A549 (cell line): ENCODE measurements around the gene RNU6-9. TPM values are rescaled to one million over a fixed set of nuclear protein-coding genes. Genes with fewer than 3 reads are reported as not detected.

Experiments used
- ATAC-seq, 2 experiments: fragments of 200-7000 bp in 1 of 2; fragments of >200 bp in 1 of 2; cut with Nextera tagmentation in 1 of 2; cut with Tn5 transposase in 1 of 2; 3 replicates each; pipeline versions ENCODE4 v1.8.0 to v1.9.1; 2018 to 2020; ENCODE audit warnings: mild to moderate bottlenecking in 1 of 2, moderate library complexity in 1 of 2
- CTCF ChIA-PET: fragments of 300-600 bp; sonication (Branson Sonifier 250); formaldehyde crosslinking; extraction: SDS; loops from one replicate; lab custom pipeline; 2021; ENCODE audit warnings: antibody characterized with exemption, inconsistent platforms; lab: Yijun Ruan, JAX
- POLR2A ChIA-PET: fragments of 350-600 bp; formaldehyde crosslinking; extraction: SDS; loops from one replicate; lab custom pipeline; 2021; ENCODE audit warnings: antibody characterized with exemption, inconsistent platforms; lab: Yijun Ruan, JAX
- DNase-seq, 2 experiments: peaks; one replicate each; pipeline versions ENCODE4 v3.0.0 to v3.0.0-alpha.2; 2011 to 2016; ENCODE audit warnings: low read depth in 1 of 2, low spot score in 1 of 2
- FAIRE-seq: peaks from 2 replicates; lab custom pipeline; 2011; peaks lifted over from hg19 to GRCh38; lab: Jason Lieb, UNC
- H3K27ac ChIP-seq, 2 experiments: fragments of >200 bp; sonication (Bioruptor Twin); formaldehyde crosslinking; 3 replicates each; pipeline ENCODE4 v1.5.1; 2016 to 2017
- H3K4me1 ChIP-seq: fragments of >200 bp; sonication (Bioruptor Twin); formaldehyde crosslinking; 3 replicates; pipeline ENCODE4 v1.6.1; 2016
- H3K4me2 ChIP-seq: fragments of >200 bp; sonication (Bioruptor Twin); formaldehyde crosslinking; 3 replicates; pipeline ENCODE4 v1.6.1; 2016
- H3K4me3 ChIP-seq: fragments of >200 bp; sonication (Bioruptor Twin); formaldehyde crosslinking; 3 replicates; pipeline ENCODE4 v1.5.1; 2016
- H3K9me3 ChIP-seq: fragments of >200 bp; sonication (Bioruptor Twin); formaldehyde crosslinking; 3 replicates; pipeline ENCODE4 v1.6.1; 2016
- CHD4 ChIP-seq: fragments of 200-600 bp; sonication (generic); IDR thresholded peaks from 2 replicates; pipeline ENCODE4 v1.6.1; 2016; ENCODE audit warnings: antibody characterized with exemption, mild to moderate bottlenecking, borderline replicate concordance
- E2F6 ChIP-seq: IDR thresholded peaks from 2 replicates; pipeline ENCODE4 v1.6.1; 2012; ENCODE audit warnings: low read depth, borderline replicate concordance
- FOSB ChIP-seq: fragments of 250-450 bp; sonication (Bioruptor Pico); IDR thresholded peaks from 2 replicates; pipeline ENCODE4 v1.5.0; 2020; ENCODE audit warnings: mild to moderate bottlenecking, moderate library complexity
- FOXS1 ChIP-seq: fragments of 250-450 bp; sonication (Bioruptor Pico); IDR thresholded peaks from 2 replicates; pipeline ENCODE4 v1.5.0; 2020; ENCODE audit warnings: mild to moderate bottlenecking, moderate library complexity
- GATA3 ChIP-seq: IDR thresholded peaks from 2 replicates; pipeline ENCODE4 v1.6.1; 2012; ENCODE audit warnings: borderline replicate concordance
- HDAC2 ChIP-seq: fragments of 200-600 bp; sonication (generic); IDR thresholded peaks from 2 replicates; pipeline ENCODE4 v1.6.1; 2016
- HMGXB4 ChIP-seq: fragments of 250-450 bp; sonication (Bioruptor Pico); IDR thresholded peaks from 2 replicates; pipeline ENCODE4 v1.5.0; 2021; ENCODE audit warnings: mild to moderate bottlenecking, moderate library complexity, borderline replicate concordance
- MAZ ChIP-seq: fragments of 150-350 bp; IDR thresholded peaks from 2 replicates; pipeline ENCODE4 v1.6.1; 2014; ENCODE audit warnings: antibody characterized with exemption, low read depth, low read length, borderline replicate concordance
- MYC ChIP-seq: IDR thresholded peaks from 2 replicates; pipeline ENCODE4 v1.6.1; 2012; ENCODE audit warnings: mild to moderate bottlenecking, inconsistent platforms, low read length, improper control_type of control experiment, borderline replicate concordance
- POLR2A ChIP-seq: IDR thresholded peaks from 2 replicates; pipeline ENCODE4 v1.6.1; 2012; ENCODE audit warnings: mild to moderate bottlenecking, low read length
- REST ChIP-seq: fragments of 200-600 bp; sonication (generic); IDR thresholded peaks from 2 replicates; pipeline ENCODE4 v1.6.1; 2016; ENCODE audit warnings: antibody characterized with exemption, mild to moderate bottlenecking, moderate library complexity
- SREBF2 ChIP-seq: fragments of 450-650 bp; IDR thresholded peaks from 2 replicates; pipeline ENCODE4 v1.6.1; 2014; ENCODE audit warnings: mild to moderate bottlenecking, moderate library complexity
- WGBS: methylation state at CpG from one replicate; pipeline ENCODE4 v1.1.6; 2017; ENCODE audit errors: missing lambda C conversion rate; 5-methylcytosine and 5-hydroxymethylcytosine counted together
- polyA plus RNA-seq, 4 experiments: library from polyadenylated mRNA; depleted of rRNA in 3 of 4; stranded (reverse); fragments of >200 nt; fragmentation: RNase III in 1 of 4; extraction: RNeasy Plus Mini Kit Qiagen cat#74134 plus additional on column Dnase treatment in 1 of 4; gene quantifications; 2 replicates in 3 of 4; 3 replicates in 1 of 4; pipeline ENCODE4 v1.2.3, GENCODE V29; 2011 to 2017
- TF ChIP-seq, protein P1 (sequence below): fragments of >200 bp; sonication (Bioruptor Twin); formaldehyde crosslinking; IDR thresholded peaks from 3 replicates; pipeline ENCODE4 v1.5.1; 2016
- TF ChIP-seq, protein P2 (sequence below): IDR thresholded peaks from 2 replicates; pipeline ENCODE4 v1.6.1; 2012
- TF ChIP-seq, protein P3 (sequence below): IDR thresholded peaks from 2 replicates; pipeline ENCODE4 v1.6.1; 2012

The RNU6-9 gene
- polyA plus RNA-seq, 2 of the 4 experiments (the other 2 are of a cell fraction): not detected

GRCh38 chr19:844546-844971 is 48.7 kb upstream of the RNU6-9 start:
- no peak for FAIRE-seq
- Histone ChIP-seq H3K4me2 (peak overlapping the region; percentile 99), H3K4me1 (peaks cover 9% of the 10 kb centered on the region; the same call in 1 of the 3 replicates), H3K9me3 (no peaks in the 10 kb centered on the region), H3K4me3 (peak overlapping the region; percentile 47; the same call in 1 of the 3 replicates), H3K27ac (peak overlapping the region in 1 of 2 experiments; percentile 85; a peak in 4 of 6 replicates)
- DNase-seq: no peak
- POLR2A ChIA-PET: no interaction called here
- no peak for TF ChIP-seq HDAC2
- no peak for TF ChIP-seq FOXS1 (CRISPR knock-in tag)
- no peak for TF ChIP-seq MYC
- TF ChIP-seq SREBF2: no peak
- no peak for TF ChIP-seq HMGXB4 (CRISPR knock-in tag)
- TF ChIP-seq, protein P1, sequence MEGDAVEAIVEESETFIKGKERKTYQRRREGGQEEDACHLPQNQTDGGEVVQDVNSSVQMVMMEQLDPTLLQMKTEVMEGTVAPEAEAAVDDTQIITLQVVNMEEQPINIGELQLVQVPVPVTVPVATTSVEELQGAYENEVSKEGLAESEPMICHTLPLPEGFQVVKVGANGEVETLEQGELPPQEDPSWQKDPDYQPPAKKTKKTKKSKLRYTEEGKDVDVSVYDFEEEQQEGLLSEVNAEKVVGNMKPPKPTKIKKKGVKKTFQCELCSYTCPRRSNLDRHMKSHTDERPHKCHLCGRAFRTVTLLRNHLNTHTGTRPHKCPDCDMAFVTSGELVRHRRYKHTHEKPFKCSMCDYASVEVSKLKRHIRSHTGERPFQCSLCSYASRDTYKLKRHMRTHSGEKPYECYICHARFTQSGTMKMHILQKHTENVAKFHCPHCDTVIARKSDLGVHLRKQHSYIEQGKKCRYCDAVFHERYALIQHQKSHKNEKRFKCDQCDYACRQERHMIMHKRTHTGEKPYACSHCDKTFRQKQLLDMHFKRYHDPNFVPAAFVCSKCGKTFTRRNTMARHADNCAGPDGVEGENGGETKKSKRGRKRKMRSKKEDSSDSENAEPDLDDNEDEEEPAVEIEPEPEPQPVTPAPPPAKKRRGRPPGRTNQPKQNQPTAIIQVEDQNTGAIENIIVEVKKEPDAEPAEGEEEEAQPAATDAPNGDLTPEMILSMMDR: no peak
- TF ChIP-seq POLR2A: no peak
- TF ChIP-seq GATA3: no peak
- TF ChIP-seq E2F6: no peak
- TF ChIP-seq, protein P2, sequence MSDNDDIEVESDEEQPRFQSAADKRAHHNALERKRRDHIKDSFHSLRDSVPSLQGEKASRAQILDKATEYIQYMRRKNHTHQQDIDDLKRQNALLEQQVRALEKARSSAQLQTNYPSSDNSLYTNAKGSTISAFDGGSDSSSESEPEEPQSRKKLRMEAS: no peak
- 37% methylated on average over 11 of the region's 11 CpGs for WGBS
- ATAC-seq: no peak
- CTCF ChIA-PET: interaction anchor here (1.0 to 1.2 kb wide), 2 partner anchors 12 to 14 kb away, joined by 3 to 5 read pairs; no protein-coding TSS in a partner anchor

DNA sequence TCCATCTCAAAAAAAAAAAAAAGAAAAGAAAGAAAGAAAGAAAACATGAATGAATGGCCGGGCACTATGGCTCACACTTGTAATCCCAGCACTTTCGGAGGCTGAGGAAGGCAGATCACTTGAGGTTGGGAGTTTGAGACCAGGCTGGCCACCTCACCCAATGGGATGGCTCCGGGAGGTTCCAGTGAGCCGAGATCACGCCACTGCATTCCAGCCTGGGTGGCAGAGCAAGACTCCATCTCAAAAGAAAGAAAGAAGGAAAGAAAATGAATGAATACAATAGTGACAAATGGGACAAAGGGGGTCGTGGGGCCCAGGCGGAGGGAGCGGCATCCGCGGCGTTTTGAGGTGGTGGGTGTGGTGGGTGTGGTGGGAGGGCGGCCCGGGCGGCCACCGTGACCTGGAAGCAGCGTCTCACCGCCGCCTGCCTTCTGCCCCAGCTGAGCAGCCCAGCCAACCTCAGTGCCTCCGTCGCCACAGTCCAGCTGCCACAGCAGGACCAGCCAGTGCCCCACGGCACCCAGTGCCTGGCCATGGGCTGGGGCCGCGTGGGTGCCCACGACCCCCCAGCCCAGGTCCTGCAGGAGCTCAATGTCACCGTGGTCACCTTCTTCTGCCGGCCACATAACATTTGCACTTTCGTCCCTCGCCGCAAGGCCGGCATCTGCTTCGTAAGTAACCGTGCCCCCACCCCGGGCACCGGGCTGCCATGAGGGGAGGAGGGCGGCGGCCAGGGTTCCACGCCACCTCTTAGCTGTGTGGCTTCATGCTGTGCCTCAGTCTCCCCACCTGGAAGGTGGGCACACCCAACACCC is 47.4 kb upstream of the RNU6-9 start:
- no peak overlapping the region for H3K4me3 ChIP-seq
- no peak overlapping the region for H3K27ac ChIP-seq
- ATAC-seq (no peak), DNase-seq (no peak), FAIRE-seq (no peak)
- WGBS: 74% methylated on average over 28 of the region's 37 CpGs
- CTCF ChIA-PET: interaction anchor here (1.2 to 1.3 kb wide), 3 partner anchors 10 to 76 kb away, joined by 3 to 4 read pairs (median 4); no protein-coding TSS in a partner anchor
- POLR2A ChIA-PET: no interaction called here
- H3K4me1 ChIP-seq: peaks cover 16% of the 10 kb centered on the region
- H3K9me3 ChIP-seq: no peaks in the 10 kb centered on the region
- TF ChIP-seq, protein P3, sequence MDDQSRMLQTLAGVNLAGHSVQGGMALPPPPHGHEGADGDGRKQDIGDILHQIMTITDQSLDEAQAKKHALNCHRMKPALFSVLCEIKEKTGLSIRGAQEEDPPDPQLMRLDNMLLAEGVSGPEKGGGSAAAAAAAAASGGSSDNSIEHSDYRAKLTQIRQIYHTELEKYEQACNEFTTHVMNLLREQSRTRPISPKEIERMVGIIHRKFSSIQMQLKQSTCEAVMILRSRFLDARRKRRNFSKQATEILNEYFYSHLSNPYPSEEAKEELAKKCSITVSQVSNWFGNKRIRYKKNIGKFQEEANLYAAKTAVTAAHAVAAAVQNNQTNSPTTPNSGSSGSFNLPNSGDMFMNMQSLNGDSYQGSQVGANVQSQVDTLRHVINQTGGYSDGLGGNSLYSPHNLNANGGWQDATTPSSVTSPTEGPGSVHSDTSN: no peak
- no peak for TF ChIP-seq E2F6
- no peak for TF ChIP-seq FOSB (CRISPR knock-in tag)
- TF ChIP-seq MAZ: no peak
- TF ChIP-seq CHD4: no peak
- TF ChIP-seq REST: no peak
- TF ChIP-seq, all 56 proteins: peak for 0
- no peak overlapping the region for H3K4me2 ChIP-seq
